ENCODE data around the gene GALNTL6.

The GALNTL6 gene

GRCh38 chr4:172895699-172896098 lies 1082.5 kb downstream of the GALNTL6 start:
- H3K4me1 ChIP-seq (ENCODE audit: insufficient read depth, low read length, poor library complexity, severe bottlenecking) = no peaks in the 10 kb centered on the region
- TF ChIP-seq EZH2phosphoT487 (IDR thresholded peaks at IDR 0.05; ENCODE audit: borderline replicate concordance) = no peak
- TF ChIP-seq, protein P1, sequence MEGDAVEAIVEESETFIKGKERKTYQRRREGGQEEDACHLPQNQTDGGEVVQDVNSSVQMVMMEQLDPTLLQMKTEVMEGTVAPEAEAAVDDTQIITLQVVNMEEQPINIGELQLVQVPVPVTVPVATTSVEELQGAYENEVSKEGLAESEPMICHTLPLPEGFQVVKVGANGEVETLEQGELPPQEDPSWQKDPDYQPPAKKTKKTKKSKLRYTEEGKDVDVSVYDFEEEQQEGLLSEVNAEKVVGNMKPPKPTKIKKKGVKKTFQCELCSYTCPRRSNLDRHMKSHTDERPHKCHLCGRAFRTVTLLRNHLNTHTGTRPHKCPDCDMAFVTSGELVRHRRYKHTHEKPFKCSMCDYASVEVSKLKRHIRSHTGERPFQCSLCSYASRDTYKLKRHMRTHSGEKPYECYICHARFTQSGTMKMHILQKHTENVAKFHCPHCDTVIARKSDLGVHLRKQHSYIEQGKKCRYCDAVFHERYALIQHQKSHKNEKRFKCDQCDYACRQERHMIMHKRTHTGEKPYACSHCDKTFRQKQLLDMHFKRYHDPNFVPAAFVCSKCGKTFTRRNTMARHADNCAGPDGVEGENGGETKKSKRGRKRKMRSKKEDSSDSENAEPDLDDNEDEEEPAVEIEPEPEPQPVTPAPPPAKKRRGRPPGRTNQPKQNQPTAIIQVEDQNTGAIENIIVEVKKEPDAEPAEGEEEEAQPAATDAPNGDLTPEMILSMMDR (conservative IDR thresholded peaks at IDR 0.05; ENCODE audit: low read length) = no peak
- no peak overlapping the region for H2AFZ ChIP-seq (ENCODE audit: low read length)
- H4K20me1 ChIP-seq (ENCODE audit: insufficient read depth, low read length, poor library complexity, severe bottlenecking) = no peaks in the 10 kb centered on the region
- no peaks in the 10 kb centered on the region for H3K9me2 ChIP-seq (replicated peaks; ENCODE audit: low read depth, low read length)
- H3K27me3 ChIP-seq (ENCODE audit: insufficient read depth, low read length, poor library complexity, severe bottlenecking) = no peaks in the 10 kb centered on the region
- no peak overlapping the region for H3K9ac ChIP-seq (ENCODE audit: low read depth, low read length, poor library complexity, severe bottlenecking)
- no peaks in the 10 kb centered on the region for H3K79me2 ChIP-seq (ENCODE audit: insufficient read depth, low read length)
- no peaks in the 10 kb centered on the region for H3K9me3 ChIP-seq (ENCODE audit: insufficient read depth, low read depth, low read length)
- H3K4me3 ChIP-seq (ENCODE audit: low read length, poor library complexity, severe bottlenecking) = no peak overlapping the region
- no peaks in the 10 kb centered on the region for H3F3A ChIP-seq (ENCODE audit: low read depth)
- no peak overlapping the region for H3K4me2 ChIP-seq (ENCODE audit: low read depth, low read length, poor library complexity, severe bottlenecking)
- H3K36me3 ChIP-seq (ENCODE audit: insufficient read depth, low read length) = no peaks in the 10 kb centered on the region

- Histone ChIP-seq H3K4me1 (ENCODE audit: insufficient read depth, low read length, poor library complexity, severe bottlenecking) (no peaks in the 10 kb centered on the region), H3F3A (ENCODE audit: low read depth) (no peaks in the 10 kb centered on the region), H3K79me2 (ENCODE audit: insufficient read depth, low read length) (no peaks in the 10 kb centered on the region), H3K4me2 (ENCODE audit: low read depth, low read length, poor library complexity, severe bottlenecking) (no peak overlapping the region), H3K9me2 (replicated peaks; ENCODE audit: low read depth, low read length) (no peaks in the 10 kb centered on the region), H2AFZ (ENCODE audit: low read length) (no peak overlapping the region), H3K27me3 (ENCODE audit: insufficient read depth, low read length, poor library complexity, severe bottlenecking) (no peaks in the 10 kb centered on the region), H3K9ac (ENCODE audit: low read depth, low read length, poor library complexity, severe bottlenecking) (no peak overlapping the region), H3K9me3 (ENCODE audit: insufficient read depth, low read depth, low read length) (no peaks in the 10 kb centered on the region), H4K20me1 (ENCODE audit: insufficient read depth, low read length, poor library complexity, severe bottlenecking) (no peaks in the 10 kb centered on the region), H3K4me3 (ENCODE audit: low read length, poor library complexity, severe bottlenecking) (no peak overlapping the region), H3K36me3 (ENCODE audit: insufficient read depth, low read length) (no peaks in the 10 kb centered on the region)
- TF ChIP-seq, protein P1 (conservative IDR thresholded peaks at IDR 0.05; ENCODE audit: low read length) = no peak
- no peak for TF ChIP-seq EZH2phosphoT487 (IDR thresholded peaks at IDR 0.05; ENCODE audit: borderline replicate concordance)
Measured at GRCh38 chr4:172897046-172897445, 1083.8 kb downstream of the GALNTL6 start.

- H2AFZ ChIP-seq (ENCODE audit: low read length) = no peak overlapping the region
- H3K36me3 ChIP-seq (ENCODE audit: insufficient read depth, low read length) = no peaks in the 10 kb centered on the region
- TF ChIP-seq, protein P1 (conservative IDR thresholded peaks at IDR 0.05; ENCODE audit: low read length) = no peak
- TF ChIP-seq EZH2phosphoT487 (IDR thresholded peaks at IDR 0.05; ENCODE audit: borderline replicate concordance) = no peak
- no peaks in the 10 kb centered on the region for H3K4me1 ChIP-seq (ENCODE audit: insufficient read depth, low read length, poor library complexity, severe bottlenecking)
- H3K9ac ChIP-seq (ENCODE audit: low read depth, low read length, poor library complexity, severe bottlenecking) = no peak overlapping the region
- no peaks in the 10 kb centered on the region for H3K9me2 ChIP-seq (replicated peaks; ENCODE audit: low read depth, low read length)
- H4K20me1 ChIP-seq (ENCODE audit: insufficient read depth, low read length, poor library complexity, severe bottlenecking) = no peaks in the 10 kb centered on the region
- no peak overlapping the region for H3K4me2 ChIP-seq (ENCODE audit: low read depth, low read length, poor library complexity, severe bottlenecking)
- no peak overlapping the region for H3K4me3 ChIP-seq (ENCODE audit: low read length, poor library complexity, severe bottlenecking)
- H3K79me2 ChIP-seq (ENCODE audit: insufficient read depth, low read length) = no peaks in the 10 kb centered on the region
- H3K9me3 ChIP-seq (ENCODE audit: insufficient read depth, low read depth, low read length) = no peaks in the 10 kb centered on the region
- no peaks in the 10 kb centered on the region for H3K27me3 ChIP-seq (ENCODE audit: insufficient read depth, low read length, poor library complexity, severe bottlenecking)
- no peaks in the 10 kb centered on the region for H3F3A ChIP-seq (ENCODE audit: low read depth)
Measured at GRCh38 chr4:172898715-172899114, 1085.5 kb downstream of the GALNTL6 start.
